KMS-11 (cell line): ENCODE data around the gene FIGNL2.

ENCODE experiments used
- H2AFZ ChIP-seq: fragments of 200-600 bp; sonication (generic); 2 replicates; pipeline ENCODE4 v1.6.1; 2016; ENCODE audit warnings: antibody characterized with exemption, mixed run types, low read depth
- H3K27ac ChIP-seq: fragments of 200-600 bp; sonication (generic); 2 replicates; pipeline ENCODE4 v1.6.1; 2016; ENCODE audit warnings: mild to moderate bottlenecking, mixed run types
- H3K27me3 ChIP-seq: fragments of 200-600 bp; sonication (generic); 2 replicates; pipeline ENCODE4 v1.6.1; 2017; ENCODE audit warnings: mild to moderate bottlenecking, low read depth, mixed run types, moderate library complexity; ENCODE audit not compliant: insufficient read depth
- H3K36me3 ChIP-seq: fragments of 200-600 bp; sonication (generic); 2 replicates; pipeline ENCODE4 v1.6.1; 2017; ENCODE audit warnings: mild to moderate bottlenecking, mixed run types; ENCODE audit not compliant: insufficient read depth
- H3K4me1 ChIP-seq: fragments of 200-600 bp; sonication (generic); 2 replicates; pipeline ENCODE4 v1.6.1; 2016; ENCODE audit warnings: mild to moderate bottlenecking, low read depth, mixed run types; ENCODE audit not compliant: poor library complexity, severe bottlenecking
- H3K4me2 ChIP-seq: fragments of 200-600 bp; sonication (generic); 2 replicates; pipeline ENCODE4 v1.7.0; 2016; ENCODE audit warnings: mild to moderate bottlenecking, mixed run types
- H3K4me3 ChIP-seq: fragments of 200-600 bp; sonication (generic); IDR thresholded peaks from 2 replicates; pipeline ENCODE4 v1.6.1; 2017; ENCODE audit warnings: low read depth, low read length, mixed read lengths; ENCODE audit not compliant: insufficient read depth
- H3K79me2 ChIP-seq: fragments of 200-600 bp; sonication (generic); 2 replicates; pipeline ENCODE4 v1.6.1; 2016; ENCODE audit warnings: low read depth, mixed run types; ENCODE audit not compliant: insufficient read depth
- H3K9ac ChIP-seq: fragments of 200-600 bp; sonication (generic); 2 replicates; pipeline ENCODE4 v1.6.1; 2016; ENCODE audit warnings: mild to moderate bottlenecking, mixed run types
- H4K20me1 ChIP-seq: fragments of 200-600 bp; sonication (generic); 2 replicates; pipeline ENCODE4 v1.6.1; 2016; ENCODE audit warnings: mild to moderate bottlenecking, mixed run types; ENCODE audit not compliant: insufficient read depth
- CTCF ChIP-seq: fragments of 200-600 bp; sonication (generic); conservative IDR thresholded peaks from 2 replicates; pipeline ENCODE4 v1.6.1; 2017; ENCODE audit warnings: low read depth, mild to moderate bottlenecking, antibody characterized with exemption, low read length, moderate library complexity, mixed read lengths

Gene FIGNL2

DNA sequence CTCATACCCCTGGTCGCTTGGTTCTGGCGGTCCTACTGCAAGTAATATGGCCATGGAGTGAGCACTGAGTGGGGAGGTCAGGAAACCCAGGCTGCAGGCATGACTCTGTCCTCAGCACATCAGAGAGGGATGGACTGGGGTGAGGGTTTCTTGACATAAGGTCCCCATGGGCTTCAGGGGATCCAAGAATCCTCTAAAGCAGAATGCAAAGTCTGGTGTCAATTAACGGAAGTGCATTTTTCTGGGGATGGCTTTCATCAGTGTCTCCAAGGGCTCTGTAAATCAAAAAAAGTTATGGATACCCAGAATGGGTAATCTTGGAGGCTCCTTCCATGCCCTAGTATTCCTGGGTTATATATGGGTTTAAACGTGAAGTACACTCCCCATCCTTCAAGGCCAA lies 3.7 kb downstream of the FIGNL2 start:
- Histone ChIP-seq H3K36me3 (no peaks in the 10 kb centered on the region), H3K27me3 (peaks cover 57% of the 10 kb centered on the region), H3K4me3 (no peak overlapping the region), H3K4me1 (no peaks in the 10 kb centered on the region), H3K4me2 (no peak overlapping the region), H3K9ac (no peak overlapping the region), H3K79me2 (no peaks in the 10 kb centered on the region), H3K27ac (no peak overlapping the region), H4K20me1 (no peaks in the 10 kb centered on the region), H2AFZ (no peak overlapping the region)
- TF ChIP-seq CTCF: no peak

GRCh38 chr12:51841727-51842126 lies 6.8 kb downstream of the FIGNL2 start:
- Histone ChIP-seq H3K27me3 (peaks cover 83% of the 10 kb centered on the region), H3K27ac (no peak overlapping the region), H3K4me3 (no peak overlapping the region)

DNA sequence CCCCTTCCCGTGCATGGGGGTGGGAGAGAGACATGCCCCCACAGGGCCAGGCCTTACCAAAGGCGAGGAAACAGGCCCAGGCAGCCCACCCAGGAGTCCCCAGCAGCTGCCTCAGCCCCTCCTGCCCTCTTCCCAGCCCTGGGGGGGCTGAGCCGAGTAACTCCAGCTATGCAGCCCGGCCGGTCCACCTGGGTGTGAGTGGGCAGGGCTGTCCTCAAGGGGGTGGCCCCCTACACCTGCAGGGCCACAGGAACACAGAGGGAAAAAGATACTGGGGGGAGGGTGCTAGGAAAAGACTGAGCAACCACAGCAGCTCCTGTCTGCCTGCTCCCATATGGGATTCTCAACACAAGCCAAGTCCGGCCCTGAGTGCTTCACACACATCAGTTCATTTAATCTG lies 7.6 kb downstream of the FIGNL2 start:
- Histone ChIP-seq H3K9ac (no peak overlapping the region), H3K27ac (no peak overlapping the region), H4K20me1 (no peaks in the 10 kb centered on the region), H3K79me2 (no peaks in the 10 kb centered on the region), H3K4me1 (no peaks in the 10 kb centered on the region), H3K27me3 (peaks cover 88% of the 10 kb centered on the region), H3K4me3 (no peak overlapping the region), H3K4me2 (no peak overlapping the region), H3K36me3 (no peaks in the 10 kb centered on the region), H2AFZ (no peak overlapping the region)
- TF ChIP-seq CTCF: no peak

More at GRCh38 chr12:51841727-51842126, 6.8 kb downstream of the FIGNL2 start:
- TF ChIP-seq CTCF: no peak
- Histone ChIP-seq H4K20me1 (no peaks in the 10 kb centered on the region), H3K4me2 (no peak overlapping the region), H2AFZ (no peak overlapping the region), H3K36me3 (no peaks in the 10 kb centered on the region), H3K9ac (no peak overlapping the region), H3K4me1 (no peaks in the 10 kb centered on the region), H3K79me2 (no peaks in the 10 kb centered on the region)

- H3K4me3 ChIP-seq: no peak overlapping the region
- H3K4me2 ChIP-seq: no peak overlapping the region
Observed at GRCh38 chr12:51839310-51839947, 9.1 kb downstream of the FIGNL2 start.

More at GRCh38 chr12:51839310-51839947, 9.1 kb downstream of the FIGNL2 start:
- Histone ChIP-seq H3K4me1 (no peaks in the 10 kb centered on the region), H2AFZ (no peak overlapping the region), H3K36me3 (no peaks in the 10 kb centered on the region), H3K79me2 (no peaks in the 10 kb centered on the region), H3K27ac (no peak overlapping the region), H3K9ac (no peak overlapping the region), H3K27me3 (peaks cover 96% of the 10 kb centered on the region), H4K20me1 (no peaks in the 10 kb centered on the region)
- no peak for TF ChIP-seq CTCF
